GM19438 (cell line): Measurements from ENCODE around the gene TRAPPC1.

ENCODE experiments used
- ATAC-seq: cut with Tn5 transposase; IDR thresholded peaks from one replicate; pipeline ENCODE4 v1.9.1; 2021; ENCODE audit warnings: low read depth; ENCODE audit not compliant: unreplicated experiment

TRAPPC1 gene

GRCh38 chr17:7881276-7882054 is 50.3 kb downstream of the TRAPPC1 start:
- ATAC-seq, result no peak
